Left ventricle myocardium inferior (tissue), 1 donor: ENCODE measurements around the gene SFMBT1. TPM values are rescaled to one million over a fixed set of nuclear protein-coding genes. Genes with fewer than 3 reads are reported as not detected.

ENCODE experiments used
- DNase-seq: peaks from one replicate; pipeline ENCODE4 v3.0.0-alpha.2; 2020
- H3K27ac ChIP-seq: fragments of 200-600 bp; replicated peaks from 2 replicates; pipeline ENCODE4 v1.8.0; 2021
- H3K27me3 ChIP-seq: fragments of 200-600 bp; 2 replicates; pipeline ENCODE4 v1.8.0; 2021; ENCODE audit warnings: low read depth
- H3K36me3 ChIP-seq: fragments of 200-600 bp; 2 replicates; pipeline ENCODE4 v1.8.0; 2021
- H3K4me1 ChIP-seq: fragments of 200-600 bp; 2 replicates; pipeline ENCODE4 v1.8.0; 2021
- H3K4me3 ChIP-seq: fragments of 200-600 bp; 2 replicates; pipeline ENCODE4 v1.8.0; 2021; ENCODE audit warnings: mild to moderate bottlenecking, moderate library complexity
- H3K9me3 ChIP-seq: fragments of 200-600 bp; replicated peaks from 2 replicates; pipeline ENCODE4 v1.8.0; 2021
- CTCF ChIP-seq: fragments of 200-600 bp; IDR thresholded peaks from 2 replicates; pipeline ENCODE4 v1.8.0; 2021; ENCODE audit warnings: antibody characterized with exemption, mild to moderate bottlenecking, borderline replicate concordance
- intact Hi-C: fragments of 100-400 bp; cut with micrococcal nuclease; formaldehyde crosslinking; loops from one replicate; pipeline ENCODE4 v1.11.0; 2022
- total RNA-seq: library from RNA; stranded (reverse); fragmentation: NEBNext Ultra II Directional; extraction: Animal tissue kit (Norgen Biotek cat#: 25700); gene quantifications from one replicate; pipeline ENCODE4 v1.2.1, GENCODE V29; 2021
- donor health status: DM: no; HTN: yes; CAD: no; lungs with severe emphysema.

The SFMBT1 gene
- total RNA-seq, 1 donor from 2014 or later: 15.9 TPM

DNA sequence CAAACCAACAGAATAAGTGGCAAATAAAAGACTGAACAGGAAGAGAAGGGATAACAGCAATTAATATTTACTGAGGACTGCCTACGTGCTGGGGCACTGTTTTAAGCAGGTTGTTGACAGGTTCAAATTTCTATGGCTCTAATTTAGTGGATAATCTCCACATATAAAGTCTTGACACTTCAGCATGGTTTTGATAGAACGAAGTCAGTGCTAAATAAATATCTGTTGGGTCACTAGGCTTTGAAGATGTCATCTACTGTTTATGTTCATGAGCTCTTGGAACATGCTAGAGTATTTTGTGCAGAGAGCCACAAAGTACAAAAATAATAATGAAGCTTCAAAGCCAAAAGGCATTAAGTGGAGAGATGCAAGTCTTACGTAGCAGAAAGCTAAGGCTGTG, 74.0 kb downstream of the SFMBT1 start:
- no peaks in the 10 kb centered on the region for H3K27me3 ChIP-seq
- no peaks in the 10 kb centered on the region for H3K9me3 ChIP-seq
- H3K4me1 ChIP-seq: peaks cover 13% of the 10 kb centered on the region
- DNase-seq: no peak
- no peaks in the 10 kb centered on the region for H3K36me3 ChIP-seq
- TF ChIP-seq CTCF: no peak
- H3K27ac ChIP-seq: peak overlapping the region; percentile 4
- no peak overlapping the region for H3K4me3 ChIP-seq
- intact Hi-C loops: no loop called here

- H3K4me3 ChIP-seq: no peak overlapping the region
- intact Hi-C loops: no loop called here
Measured at GRCh38 chr3:52967398-52967797, 78.5 kb downstream of the SFMBT1 start.

DNA sequence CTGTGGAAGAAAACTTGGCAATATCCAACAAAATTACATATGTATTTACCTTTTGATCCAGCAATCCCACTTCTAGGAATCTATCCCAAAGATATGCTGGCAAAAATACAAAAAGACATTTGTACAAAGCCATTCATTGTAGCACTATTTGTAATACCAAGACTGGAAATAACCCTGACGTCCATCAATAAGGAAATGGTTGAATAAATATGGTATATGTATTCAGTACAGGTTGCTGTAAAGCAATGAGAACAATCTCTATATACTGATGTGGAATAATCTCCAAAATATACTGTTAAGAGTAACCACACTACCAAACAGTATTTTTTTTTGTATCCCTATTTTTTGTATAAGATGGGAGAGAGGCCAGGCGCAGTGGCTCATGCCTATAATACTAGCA, 83.7 kb downstream of the SFMBT1 start:
- no peak for TF ChIP-seq CTCF

More at GRCh38 chr3:52967398-52967797, 78.5 kb downstream of the SFMBT1 start:
- Histone ChIP-seq H3K27ac (no peak overlapping the region), H3K27me3 (no peaks in the 10 kb centered on the region), H3K9me3 (no peaks in the 10 kb centered on the region), H3K36me3 (peaks cover 4% of the 10 kb centered on the region), H3K4me1 (peaks cover 13% of the 10 kb centered on the region)
- no peak for DNase-seq
- no peak for TF ChIP-seq CTCF

DNA sequence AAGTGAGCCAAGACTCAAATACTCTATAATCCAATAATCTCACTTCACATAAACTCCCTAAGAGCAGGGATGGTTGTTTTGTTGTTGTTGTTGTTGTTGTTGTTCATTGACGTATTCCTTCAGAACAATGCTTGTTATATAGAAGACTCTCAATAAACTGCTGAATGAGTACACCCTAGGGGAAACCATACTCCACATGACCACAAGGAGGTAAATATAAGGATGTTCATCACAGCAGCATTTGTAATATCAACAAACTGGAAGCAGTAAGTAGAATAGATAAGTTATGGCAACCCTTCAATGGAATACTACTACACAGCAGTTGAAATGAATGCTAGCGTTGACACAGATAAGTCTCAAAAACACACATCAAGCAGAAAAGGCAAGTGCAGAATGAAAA, 86.1 kb downstream of the SFMBT1 start:
- no peaks in the 10 kb centered on the region for H3K4me1 ChIP-seq
- H3K4me3 ChIP-seq: no peak overlapping the region
- TF ChIP-seq CTCF: no peak
- no peaks in the 10 kb centered on the region for H3K9me3 ChIP-seq
- no peak for DNase-seq
- H3K36me3 ChIP-seq: peaks cover 4% of the 10 kb centered on the region
- no peaks in the 10 kb centered on the region for H3K27me3 ChIP-seq
- no peak overlapping the region for H3K27ac ChIP-seq
- intact Hi-C loops: no loop called here

More for the DNA sequence above, 83.7 kb downstream of the SFMBT1 start:
- H3K27ac ChIP-seq: no peak overlapping the region
- H3K9me3 ChIP-seq: no peaks in the 10 kb centered on the region
- H3K4me3 ChIP-seq: no peak overlapping the region
- intact Hi-C loops: no loop called here
- H3K4me1 ChIP-seq: no peaks in the 10 kb centered on the region
- no peaks in the 10 kb centered on the region for H3K27me3 ChIP-seq
- H3K36me3 ChIP-seq: peaks cover 4% of the 10 kb centered on the region
- no peak for DNase-seq

- no peak for TF ChIP-seq CTCF
- no peak overlapping the region for H3K4me3 ChIP-seq
- intact Hi-C loops: no loop called here
- DNase-seq: no peak
- peaks cover 5% of the 10 kb centered on the region for H3K4me1 ChIP-seq
- no peaks in the 10 kb centered on the region for H3K27me3 ChIP-seq
- no peak overlapping the region for H3K27ac ChIP-seq
- H3K9me3 ChIP-seq: no peaks in the 10 kb centered on the region
- H3K36me3 ChIP-seq: peaks cover 4% of the 10 kb centered on the region
Measured at GRCh38 chr3:52939600-52939999, 106.3 kb downstream of the SFMBT1 start.
